CD4-positive, alpha-beta T cell treated with Interleukin-1 beta for 1 hour (primary cell): ENCODE data around the gene OSMR.

ENCODE experiments used
- DNase-seq, 2 donors: peaks; one replicate each; pipeline ENCODE4 v3.0.0-alpha.2; 2020 to 2022

Gene OSMR

GRCh38 chr5:38874948-38875456, 29.2 kb downstream of the OSMR start:
- no peak for DNase-seq

- no peak for DNase-seq
Measured at GRCh38 chr5:38878391-38879077, 32.7 kb downstream of the OSMR start.

DNA sequence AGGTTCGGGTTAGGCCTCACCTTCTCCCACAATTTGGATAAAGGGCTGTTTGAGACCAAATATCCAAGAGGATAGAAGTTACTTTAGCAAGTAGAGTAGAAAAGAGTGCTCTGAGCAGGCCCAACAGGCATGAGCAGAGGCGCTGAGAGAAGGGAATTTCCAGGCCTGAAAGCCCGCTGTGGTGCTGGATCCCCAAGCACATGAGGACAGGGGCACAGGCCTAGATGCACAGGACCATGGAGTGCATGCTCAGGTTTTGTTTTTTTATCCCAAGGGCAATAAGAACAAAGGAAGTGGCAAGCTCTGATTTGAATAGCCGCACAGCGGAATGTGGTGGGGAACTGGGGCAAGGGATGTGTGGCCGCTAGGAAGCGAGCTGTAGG, 33.3 kb downstream of the OSMR start:
- no peak for DNase-seq

DNA sequence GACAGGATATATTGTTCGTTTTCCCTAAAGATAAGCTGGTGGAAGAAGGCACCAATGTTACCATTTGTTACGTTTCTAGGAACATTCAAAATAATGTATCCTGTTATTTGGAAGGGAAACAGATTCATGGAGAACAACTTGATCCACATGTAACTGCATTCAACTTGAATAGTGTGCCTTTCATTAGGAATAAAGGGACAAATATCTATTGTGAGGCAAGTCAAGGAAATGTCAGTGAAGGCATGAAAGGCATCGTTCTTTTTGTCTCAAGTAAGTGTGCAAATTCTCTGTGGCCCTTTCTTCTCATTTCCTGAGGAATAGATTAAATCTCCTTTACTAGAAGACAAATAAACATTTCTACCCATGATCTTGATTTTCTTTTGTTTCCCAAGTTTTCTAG, 38.0 kb downstream of the OSMR start:
- DNase-seq = no peak

GRCh38 chr5:38885208-38885607, 39.4 kb downstream of the OSMR start:
- no peak for DNase-seq

DNA sequence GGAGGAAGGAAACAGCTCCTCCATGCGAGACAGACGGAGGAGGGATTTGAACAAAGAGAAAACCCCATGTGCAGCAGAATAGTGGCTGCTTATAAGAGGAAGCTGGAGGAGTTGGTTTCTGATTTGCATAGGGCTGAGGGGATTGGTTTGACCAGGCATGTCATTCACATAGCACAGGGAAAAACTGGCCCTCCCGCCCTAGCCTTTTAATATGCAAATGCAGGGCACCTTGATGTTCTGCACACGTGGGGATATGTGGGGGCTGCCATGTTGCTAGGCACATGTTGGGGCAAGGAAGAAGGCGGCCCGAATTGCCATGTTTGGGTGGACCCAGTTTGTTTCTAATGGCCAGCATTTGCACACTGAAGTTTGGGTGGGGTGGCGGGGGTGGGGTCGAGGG, 42.2 kb downstream of the OSMR start:
- no peak for DNase-seq

DNA sequence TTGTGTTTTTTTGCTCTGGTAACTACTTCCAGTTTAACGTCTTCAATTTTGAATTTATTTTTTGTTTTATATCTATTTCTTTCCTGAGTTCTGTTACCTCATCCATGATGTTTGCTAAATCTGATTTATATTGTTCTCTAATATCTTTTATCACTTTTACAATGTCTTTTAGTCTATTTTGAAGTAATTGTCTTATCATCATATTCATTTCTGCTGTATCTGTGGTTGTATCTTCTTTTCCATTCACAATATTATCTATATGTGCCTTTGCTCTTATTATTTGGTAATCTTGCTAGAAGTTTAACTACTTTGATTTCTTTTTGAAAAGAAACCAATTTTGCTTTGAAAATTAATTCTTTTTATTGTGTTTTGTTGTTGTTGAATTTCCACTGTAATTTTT, 43.6 kb downstream of the OSMR start:
- DNase-seq = no peak

DNA sequence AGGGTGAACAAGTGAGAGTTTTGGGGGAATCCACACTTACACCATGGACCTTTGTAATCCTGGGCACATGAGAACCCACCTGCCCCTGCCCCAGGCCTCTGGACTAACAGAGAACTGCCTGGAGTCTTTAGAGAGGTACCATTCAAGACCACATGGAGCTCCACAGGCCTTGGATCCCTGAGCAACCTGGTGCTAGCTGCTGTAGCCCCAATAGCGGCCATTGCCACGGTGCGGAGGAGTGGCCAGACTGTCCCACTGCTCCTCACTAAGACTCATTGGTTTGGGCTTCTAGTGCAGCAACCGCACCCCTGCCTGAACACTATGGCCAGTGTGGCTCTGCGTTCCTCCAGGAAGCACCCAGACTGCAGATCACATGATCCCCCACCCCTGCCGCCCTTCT, 45.8 kb downstream of the OSMR start:
- DNase-seq = no peak

GRCh38 chr5:38892363-38892762, 46.6 kb downstream of the OSMR start:
- no peak for DNase-seq

GRCh38 chr5:38896760-38897159, 50.9 kb downstream of the OSMR start:
- DNase-seq = no peak

DNA sequence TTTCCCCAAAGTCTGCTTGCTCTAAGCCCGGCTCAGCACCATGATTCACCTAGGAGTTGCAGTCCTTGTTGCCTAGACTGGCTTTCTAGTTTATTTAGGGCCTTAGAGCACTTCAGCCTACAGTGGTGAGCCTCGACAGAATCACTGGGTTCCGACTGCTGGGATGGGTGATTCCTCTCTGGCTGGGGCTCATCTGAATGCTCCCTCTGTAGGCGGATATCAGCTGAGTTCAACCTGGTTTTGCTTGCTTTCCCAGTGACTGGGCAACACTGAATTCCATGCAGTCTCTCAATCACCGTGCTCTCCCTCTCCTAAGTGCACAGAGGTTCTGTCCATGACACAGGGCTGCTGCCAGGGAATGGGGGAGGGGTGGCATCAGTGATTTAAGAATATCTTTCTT, 54.1 kb downstream of the OSMR start:
- DNase-seq = no peak

GRCh38 chr5:38905516-38905915, 59.7 kb downstream of the OSMR start:
- no peak for DNase-seq

DNA sequence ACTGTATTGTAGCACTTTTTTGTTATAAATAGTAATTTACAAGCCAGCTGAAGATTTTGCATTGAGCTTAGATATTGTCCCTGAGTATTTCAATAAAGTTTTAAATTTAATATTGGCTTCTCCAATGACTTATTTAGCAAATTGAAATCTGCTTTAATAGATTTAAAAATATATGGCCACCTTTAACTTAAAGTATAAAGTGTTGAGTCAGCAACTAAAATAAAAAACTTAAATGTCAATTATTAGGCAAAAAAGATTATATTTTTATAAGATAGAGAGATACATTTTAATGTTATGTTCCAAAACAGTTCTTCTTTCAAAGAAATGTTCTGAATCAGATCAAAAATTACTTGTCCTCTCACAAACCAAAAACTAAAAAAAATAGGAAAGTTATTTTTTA, 60.7 kb downstream of the OSMR start:
- DNase-seq = no peak

- no peak for DNase-seq
Measured at GRCh38 chr5:38911933-38912332, 66.1 kb downstream of the OSMR start.

- no peak for DNase-seq
Measured at GRCh38 chr5:38913714-38914113, 67.9 kb downstream of the OSMR start.

DNA sequence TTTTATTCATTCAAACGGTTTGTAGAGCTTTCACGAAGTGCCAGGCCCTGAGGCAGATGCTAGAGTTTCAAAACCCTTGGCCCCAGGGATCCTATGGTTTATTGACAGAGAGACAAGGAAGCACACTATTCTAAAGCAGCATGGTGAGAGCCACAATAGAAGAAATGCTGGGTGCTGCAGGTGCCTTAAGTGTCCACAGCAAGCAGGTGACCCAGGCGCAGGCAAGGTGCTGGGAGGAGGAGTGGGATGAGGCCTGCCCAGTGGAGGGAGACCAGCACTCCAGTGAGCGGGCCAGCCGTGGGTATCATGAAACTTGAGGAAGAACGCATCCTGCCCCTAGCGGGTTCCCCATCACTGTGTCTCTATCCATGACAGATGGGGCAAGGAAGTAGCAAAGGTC, 71.0 kb downstream of the OSMR start:
- DNase-seq = no peak

DNA sequence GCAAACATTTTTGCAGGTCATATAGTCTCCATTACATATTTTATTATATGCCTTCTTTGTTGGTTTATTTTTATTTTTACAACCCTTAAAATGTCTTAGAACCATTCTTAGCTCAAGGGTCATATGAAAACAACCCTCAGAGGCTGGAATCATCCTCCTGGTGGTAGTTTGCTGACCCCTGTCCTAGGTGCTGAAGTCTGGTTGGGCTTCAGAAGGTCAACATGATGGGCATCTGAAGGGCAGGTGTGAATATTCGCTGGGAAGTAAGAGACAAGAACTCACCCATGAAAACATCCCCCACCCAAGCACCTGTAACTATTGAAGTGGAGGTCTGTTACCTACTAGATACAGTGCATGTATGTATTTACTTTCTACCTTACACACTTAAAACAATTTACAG, 75.4 kb downstream of the OSMR start:
- no peak for DNase-seq

DNA sequence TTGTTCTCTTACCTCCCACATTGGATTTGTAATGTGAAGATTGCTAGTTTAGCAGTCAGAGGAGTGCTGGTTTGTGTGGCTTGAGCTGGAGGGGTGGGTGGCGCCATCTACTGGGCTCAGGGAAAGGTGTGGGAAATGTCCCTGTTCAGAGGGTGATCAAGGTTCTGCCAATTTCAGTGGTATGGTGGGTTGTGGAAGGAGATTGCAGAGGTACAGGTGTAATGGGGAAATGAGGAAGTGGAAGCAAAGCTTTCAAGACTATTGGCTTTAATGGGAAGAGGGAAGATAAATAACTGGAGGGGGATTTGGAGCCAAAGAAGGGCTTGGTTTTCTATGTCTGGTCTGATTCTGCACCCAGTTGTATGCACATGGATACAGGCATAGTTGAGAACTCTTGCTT, 76.4 kb downstream of the OSMR start:
- peak; percentile 22 to 23 for DNase-seq

DNA sequence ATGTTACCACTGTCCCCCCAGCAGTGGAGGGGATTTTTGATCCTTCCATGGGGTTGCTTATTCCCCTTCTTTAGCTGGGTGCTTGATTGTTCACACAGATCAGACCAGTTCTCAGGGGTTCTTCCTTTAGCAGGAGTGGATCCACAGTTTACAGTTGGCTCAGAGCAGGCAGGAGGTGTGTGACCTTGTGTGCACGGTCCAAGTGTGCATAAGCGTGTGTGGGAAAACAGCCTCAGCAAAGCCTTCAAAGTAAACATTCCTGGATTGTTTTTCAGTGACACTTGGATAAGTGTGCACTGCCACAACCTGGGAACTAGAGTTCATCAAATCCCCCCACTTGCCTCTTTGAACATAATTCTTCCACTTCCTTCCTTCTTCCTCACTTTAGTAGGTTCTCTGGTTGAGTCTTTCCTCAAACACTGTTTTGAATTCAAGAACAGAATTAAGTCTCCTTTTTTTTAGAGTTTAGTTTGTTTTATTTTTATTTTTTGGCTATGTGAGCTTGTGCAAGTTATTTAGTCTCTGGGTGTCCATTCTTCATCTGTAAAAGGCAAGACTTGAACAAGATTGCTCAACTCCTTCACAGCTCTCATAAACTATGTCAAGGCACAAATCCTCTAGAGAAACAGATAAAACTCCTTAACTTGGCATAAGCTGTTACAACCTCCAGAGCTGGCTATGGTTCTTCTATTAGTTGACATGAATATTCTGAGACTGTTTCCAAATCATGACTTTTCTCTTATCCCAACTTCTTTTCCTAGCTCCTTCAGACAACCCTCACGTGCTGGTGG, 78.0 kb downstream of the OSMR start:
- no peak for DNase-seq

GRCh38 chr5:38925154-38925925, 79.5 kb downstream of the OSMR start:
- no peak for DNase-seq

DNA sequence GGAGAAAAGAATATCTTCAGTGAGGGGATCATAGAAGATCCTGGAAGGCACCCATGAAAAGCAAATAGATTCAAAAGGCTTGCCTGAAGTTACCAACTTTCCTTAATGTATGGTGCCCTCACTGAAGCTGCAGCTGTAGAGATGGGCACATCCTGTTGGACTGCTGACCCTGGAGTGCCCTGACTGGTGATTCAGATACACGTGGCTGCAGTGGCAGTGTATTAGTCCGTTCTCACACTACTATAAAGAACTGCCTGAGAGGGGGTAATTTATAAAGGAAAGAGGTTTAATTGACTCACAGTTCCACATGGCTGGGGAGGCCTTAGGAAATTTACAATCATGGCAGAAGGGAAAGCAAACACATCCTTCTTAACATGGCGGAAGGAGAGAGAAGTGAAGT, 80.3 kb downstream of the OSMR start:
- DNase-seq = no peak

GRCh38 chr5:38927470-38927869, 81.7 kb downstream of the OSMR start:
- no peak for DNase-seq

GRCh38 chr5:38929838-38930237, 84.0 kb downstream of the OSMR start:
- DNase-seq = no peak

DNA sequence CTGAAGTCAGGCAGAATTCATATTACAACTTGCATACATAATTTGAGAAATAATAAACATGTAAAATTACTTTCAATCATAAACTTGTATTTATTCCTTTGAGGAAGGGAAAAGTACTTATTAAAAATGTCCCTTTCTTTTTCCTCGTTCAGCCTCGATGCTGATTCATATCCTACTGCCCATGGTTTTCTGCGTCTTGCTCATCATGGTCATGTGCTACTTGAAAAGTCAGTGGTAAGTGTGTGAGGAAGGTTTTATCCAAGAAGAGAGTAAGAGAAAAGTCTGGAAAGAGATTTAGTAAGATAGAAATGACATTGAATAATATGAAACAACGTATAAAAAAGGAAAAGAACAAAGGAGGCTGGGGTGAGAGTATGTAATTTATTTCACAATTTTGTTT, 85.9 kb downstream of the OSMR start:
- no peak for DNase-seq
